Temporal lobe (tissue), 2 donors: Measurements from ENCODE around the gene GALP. TPM values are rescaled to one million over a fixed set of nuclear protein-coding genes. Genes with fewer than 3 reads are reported as not detected.

Experiments
- small RNA-seq: library from RNA; depleted of rRNA; stranded (forward); fragments of <200 nt; gene quantifications from one replicate; pipeline ENCODE3, GENCODE V24; 2014; ENCODE audit warnings: low replicate concordance
- total RNA-seq: library from RNA; depleted of rRNA; stranded (reverse); fragments of >200 nt; gene quantifications from one replicate; pipeline ENCODE4 v1.2.3, GENCODE V29; 2014

GALP gene
- total RNA-seq, 1 donor from 2014 or later = 0.25 TPM

Small RNA genes lying within 50 kb of the gene (small RNA-seq; reads per million reads assigned to genes)
- not detected for gene AC024580.2

Other genes with a start within 250 kb of the GALP start
- not detected for gene NLRP13, start 243.7 kb upstream of the GALP start, total RNA-seq
- not detected for gene NLRP8, start 228.2 kb upstream of the GALP start, total RNA-seq
- not detected for gene NLRP5, start 189.2 kb upstream of the GALP start, total RNA-seq
- gene ZNF787, start 54.7 kb upstream of the GALP start, total RNA-seq = 10.1 TPM
- 14.3 TPM for gene ZNF444, start 34.7 kb upstream of the GALP start, total RNA-seq
- gene ZSCAN5B, start 21.8 kb downstream of the GALP start, total RNA-seq = not detected
- gene ZSCAN5C, start 26.3 kb downstream of the GALP start, total RNA-seq = not detected
- not detected for gene EDDM13, start 96.7 kb downstream of the GALP start, total RNA-seq
- 3.2 TPM for gene ZSCAN5A, start 138.8 kb downstream of the GALP start, total RNA-seq
- 5.2 TPM for gene ZNF582, start 217.5 kb downstream of the GALP start, total RNA-seq
- 25.1 TPM for gene ZNF583, start 228.3 kb downstream of the GALP start, total RNA-seq